CD14-positive monocyte (primary cell): ENCODE data around the gene ORAI3. TPM values are rescaled to one million over a fixed set of nuclear protein-coding genes. Genes with fewer than 3 reads are reported as not detected.
A peak's percentile ranks its signal among the peaks of the same experiment; 100 is the strongest.

Experiments used
- DNase-seq, 3 donors: peaks; one replicate each; pipeline ENCODE4 v3.0.0-alpha.2; 2011 to 2022
- H2AFZ ChIP-seq: 2 replicates; pipeline ENCODE4 v1.6.0; 2012; ENCODE audit warnings: mild to moderate bottlenecking, low read depth, low read length, inconsistent platforms; ENCODE audit not compliant: insufficient read depth, poor library complexity, severe bottlenecking
- H3K27ac ChIP-seq, 2 donors: 1 replicate in 1 of 2; 2 replicates in 1 of 2; pipeline ENCODE4 v1.5.1; 2012 to 2013; ENCODE audit warnings: low read length in 2 of 2, control low read depth in 1 of 2, inconsistent platforms in 1 of 2, low read depth in 1 of 2, mild to moderate bottlenecking in 1 of 2
- H3K27me3 ChIP-seq, 2 donors: one replicate each; pipeline versions ENCODE4 v1.6.0 to v1.6.1; 2011 to 2013; ENCODE audit warnings: low read length in 2 of 2; ENCODE audit not compliant: control insufficient read depth in 2 of 2, insufficient read depth in 2 of 2
- H3K36me3 ChIP-seq, 2 donors: replicated peaks in 1 of 2; 1 replicate in 1 of 2; 2 replicates in 1 of 2; pipeline versions ENCODE4 v1.5.1 to v1.6.1; 2012 to 2013; ENCODE audit warnings: low read length in 2 of 2, control low read depth in 1 of 2, inconsistent platforms in 1 of 2, mild to moderate bottlenecking in 1 of 2; ENCODE audit not compliant: insufficient read depth in 2 of 2, control insufficient read depth in 1 of 2
- H3K4me1 ChIP-seq, 2 donors: 1 replicate in 1 of 2; 2 replicates in 1 of 2; pipeline versions ENCODE4 v1.5.1 to v1.6.1; 2012 to 2013; ENCODE audit warnings: low read length in 2 of 2, control low read depth in 1 of 2, inconsistent platforms in 1 of 2, mild to moderate bottlenecking in 1 of 2, moderate library complexity in 1 of 2; ENCODE audit not compliant: insufficient read depth in 2 of 2, control insufficient read depth in 1 of 2
- H3K4me2 ChIP-seq: replicated peaks from 2 replicates; pipeline ENCODE3; 2012; ENCODE audit warnings: low read length, moderate library complexity, mild to moderate bottlenecking; ENCODE audit not compliant: poor library complexity, severe bottlenecking; ENCODE audit errors: extremely low read depth
- H3K4me3 ChIP-seq, 3 experiments: fragments of 200-600 bp in 1 of 3; sonication (generic) in 1 of 3; replicated peaks in 1 of 3; 1 replicate in 2 of 3; 2 replicates in 1 of 3; pipeline ENCODE4 v1.5.1; 2011 to 2013; ENCODE audit warnings: low read length in 3 of 3, mild to moderate bottlenecking in 3 of 3, control low read depth in 2 of 3, low read depth in 2 of 3, inconsistent platforms in 1 of 3, moderate library complexity in 1 of 3
- H3K79me2 ChIP-seq: 2 replicates; pipeline ENCODE4 v1.6.0; 2012; ENCODE audit warnings: mild to moderate bottlenecking, control low read depth, inconsistent platforms, low read length, moderate library complexity; ENCODE audit not compliant: insufficient read depth
- H3K9ac ChIP-seq: 2 replicates; pipeline ENCODE4 v1.6.0; 2017; ENCODE audit warnings: low read length, mild to moderate bottlenecking; ENCODE audit not compliant: insufficient read depth, poor library complexity, severe bottlenecking
- H3K9me3 ChIP-seq, 2 donors: replicated peaks in 1 of 2; 1 replicate in 1 of 2; 2 replicates in 1 of 2; pipeline versions ENCODE4 v1.5.1 to v1.6.1; 2012 to 2013; ENCODE audit warnings: low read length in 2 of 2, control low read depth in 1 of 2; ENCODE audit not compliant: control insufficient read depth in 1 of 2, insufficient read depth in 1 of 2
- H4K20me1 ChIP-seq: 2 replicates; pipeline ENCODE4 v1.6.0; 2012; ENCODE audit warnings: mild to moderate bottlenecking, low read length, control low read depth, moderate library complexity; ENCODE audit not compliant: insufficient read depth
- H3K27ac Mint-ChIP-seq, 7 donors: one replicate each; pipeline ENCODE4 v1.8.0; 2020; ENCODE audit warnings: mild to moderate bottlenecking in 7 of 7, mixed read lengths in 7 of 7, moderate library complexity in 6 of 7, inconsistent platforms in 2 of 7
- H3K27me3 Mint-ChIP-seq, 3 donors: one replicate each; pipeline ENCODE4 v1.8.0; 2021 to 2022; ENCODE audit warnings: low read depth in 3 of 3, mild to moderate bottlenecking in 3 of 3, mixed read lengths in 3 of 3, moderate library complexity in 3 of 3, inconsistent platforms in 1 of 3
- H3K36me3 Mint-ChIP-seq, 2 donors: one replicate each; pipeline ENCODE4 v1.8.0; 2020; ENCODE audit warnings: mixed read lengths in 2 of 2, inconsistent platforms in 1 of 2, mild to moderate bottlenecking in 1 of 2
- H3K4me1 Mint-ChIP-seq: one replicate; pipeline ENCODE4 v1.8.0; 2020; ENCODE audit warnings: mild to moderate bottlenecking, mixed read lengths
- H3K4me3 Mint-ChIP-seq, 2 donors: one replicate each; pipeline ENCODE4 v1.8.0; 2020; ENCODE audit warnings: mild to moderate bottlenecking in 2 of 2, mixed read lengths in 2 of 2, moderate library complexity in 1 of 2
- H3K9me3 Mint-ChIP-seq, 7 donors: one replicate each; pipeline ENCODE4 v1.8.0; 2020 to 2022; ENCODE audit warnings: mixed read lengths in 7 of 7, mild to moderate bottlenecking in 6 of 7, moderate library complexity in 6 of 7, inconsistent platforms in 2 of 7
- WGBS: methylation state at CpG from one replicate; pipeline ENCODE4 v1.1.5; 2013; ENCODE audit warnings: missing lambda C conversion rate; ENCODE audit not compliant: insufficient coverage; 5-methylcytosine and 5-hydroxymethylcytosine counted together
- intact Hi-C, 2 donors: fragments of 100-400 bp; cut with micrococcal nuclease; formaldehyde crosslinking; loops; one replicate each; pipeline versions ENCODE4 v1.15.0 to v1.15.1; 2023
- polyA plus RNA-seq, 3 donors: library from polyadenylated mRNA; depleted of rRNA in 1 of 3; unstranded in 2 of 3; stranded (reverse) in 1 of 3; fragments of 300-500 nt in 2 of 3; fragments of >200 nt in 1 of 3; fragmentation: Illumina TruSeq in 2 of 3; gene quantifications; 1 replicate in 2 of 3; 2 replicates in 1 of 3; pipeline ENCODE4 v1.2.3, GENCODE V29; 2012 to 2021
- TF ChIP-seq, protein P1 (sequence below): fragments of 200-600 bp; IDR thresholded peaks from one replicate; pipeline ENCODE4 v1.8.0; 2022; ENCODE audit warnings: antibody characterized with exemption, mild to moderate bottlenecking

Gene ORAI3
- polyA plus RNA-seq, 3 donors: 34.3 to 80.3 (median 76.8) TPM

DNA sequence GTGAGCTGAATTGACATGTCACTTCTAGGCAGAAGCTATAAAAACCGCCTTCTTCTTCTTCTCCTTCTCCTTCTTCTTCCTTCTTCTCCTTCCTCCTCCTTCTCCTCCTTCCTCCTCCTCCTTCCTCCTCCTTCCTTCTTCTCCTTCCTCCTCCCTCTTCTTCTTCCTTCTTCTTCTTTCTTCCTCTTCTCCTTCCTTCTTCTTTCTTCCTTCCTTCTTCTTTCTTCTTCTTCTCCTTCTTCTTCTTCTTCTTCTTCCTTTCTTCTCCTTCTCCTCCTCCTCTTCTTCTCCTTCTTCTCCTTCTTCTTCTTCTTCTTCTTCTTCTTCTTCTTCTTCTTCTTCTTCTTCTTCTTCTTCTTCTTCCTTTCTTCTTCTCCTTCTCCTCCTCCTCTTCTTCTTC is 30.3 kb upstream of the ORAI3 start:
- Histone ChIP-seq H3K79me2 (no peaks in the 10 kb centered on the region), H3K4me3 (no peak overlapping the region), H3K27ac (peak overlapping the region; percentile 28 to 32), H4K20me1 (no peaks in the 10 kb centered on the region), H3K27me3 (no peaks in the 10 kb centered on the region), H3K9ac (no peak overlapping the region), H2AFZ (no peak overlapping the region), H3K36me3 (no peaks in the 10 kb centered on the region), H3K9me3 (peaks cover 0 to 5% of the 10 kb centered on the region in 2 donors), H3K4me2 (no peak overlapping the region), H3K4me1 (peaks cover 8 to 15% of the 10 kb centered on the region in 2 donors)
- Mint-ChIP-seq H3K36me3 (no peaks in the 10 kb centered on the region), H3K27me3 (peaks cover 0 to 4% (median 0%) of the 10 kb centered on the region in 3 donors), H3K4me1 (peaks cover 17% of the 10 kb centered on the region), H3K4me3 (no peak overlapping the region), H3K27ac (peak overlapping the region in 5 of 7 donors; percentile 5 to 86 (median 72)), H3K9me3 (peaks cover 4 to 9% (median 6%) of the 10 kb centered on the region in 7 donors)
- DNase-seq: no peak
- intact Hi-C loops: no loop called here
- WGBS: 14% methylated on average over 1 of the region's 1 CpG
- TF ChIP-seq, protein P1, sequence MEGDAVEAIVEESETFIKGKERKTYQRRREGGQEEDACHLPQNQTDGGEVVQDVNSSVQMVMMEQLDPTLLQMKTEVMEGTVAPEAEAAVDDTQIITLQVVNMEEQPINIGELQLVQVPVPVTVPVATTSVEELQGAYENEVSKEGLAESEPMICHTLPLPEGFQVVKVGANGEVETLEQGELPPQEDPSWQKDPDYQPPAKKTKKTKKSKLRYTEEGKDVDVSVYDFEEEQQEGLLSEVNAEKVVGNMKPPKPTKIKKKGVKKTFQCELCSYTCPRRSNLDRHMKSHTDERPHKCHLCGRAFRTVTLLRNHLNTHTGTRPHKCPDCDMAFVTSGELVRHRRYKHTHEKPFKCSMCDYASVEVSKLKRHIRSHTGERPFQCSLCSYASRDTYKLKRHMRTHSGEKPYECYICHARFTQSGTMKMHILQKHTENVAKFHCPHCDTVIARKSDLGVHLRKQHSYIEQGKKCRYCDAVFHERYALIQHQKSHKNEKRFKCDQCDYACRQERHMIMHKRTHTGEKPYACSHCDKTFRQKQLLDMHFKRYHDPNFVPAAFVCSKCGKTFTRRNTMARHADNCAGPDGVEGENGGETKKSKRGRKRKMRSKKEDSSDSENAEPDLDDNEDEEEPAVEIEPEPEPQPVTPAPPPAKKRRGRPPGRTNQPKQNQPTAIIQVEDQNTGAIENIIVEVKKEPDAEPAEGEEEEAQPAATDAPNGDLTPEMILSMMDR: no peak

DNA sequence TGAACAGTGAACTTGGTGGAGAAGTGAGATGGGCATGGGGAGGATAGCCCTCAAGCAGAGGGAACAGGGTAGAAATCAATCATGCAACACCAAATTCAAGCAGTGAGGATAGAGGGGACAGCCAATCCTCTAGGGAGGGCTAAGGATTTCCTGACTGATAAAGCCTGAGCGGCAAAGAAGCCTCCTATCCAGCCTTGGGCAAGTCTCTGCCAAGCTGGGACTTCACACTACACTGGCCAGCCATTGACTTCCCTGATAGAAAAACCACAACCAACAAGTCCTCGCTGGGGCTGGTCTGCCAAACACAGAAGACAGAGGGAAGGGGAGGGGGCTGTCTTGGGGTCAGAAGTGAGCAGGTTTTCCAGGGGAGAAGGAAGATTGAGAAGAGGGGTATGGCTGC is 28.0 kb upstream of the ORAI3 start:
- Histone ChIP-seq H3K36me3 (peaks cover 0 to 2% of the 10 kb centered on the region in 2 donors), H3K4me1 (peaks cover 12 to 25% of the 10 kb centered on the region in 2 donors), H3K27ac (no peak overlapping the region), H3K4me2 (no peak overlapping the region), H2AFZ (peak overlapping the region; percentile 83), H4K20me1 (no peaks in the 10 kb centered on the region), H3K4me3 (no peak overlapping the region), H3K79me2 (no peaks in the 10 kb centered on the region), H3K9me3 (peaks cover 0 to 5% of the 10 kb centered on the region in 2 donors), H3K27me3 (no peaks in the 10 kb centered on the region), H3K9ac (no peak overlapping the region)
- TF ChIP-seq, protein P1: no peak
- intact Hi-C loops: loop anchor here (1.0 to 10.0 kb wide), 5 partner anchors 76 to 266 kb away; partner anchors contain the start of genes CFAP119 (in 1 of the 2), FBRS (in 1 of the 2), PRR14 (in 1 of the 2) and RNF40 (in 1 of the 2)
- WGBS: 80% methylated on average over 1 of the region's 2 CpGs
- Mint-ChIP-seq H3K27ac (peak overlapping the region in 2 of 7 donors; percentile 30 to 58), H3K9me3 (peaks cover 4 to 9% (median 6%) of the 10 kb centered on the region in 7 donors), H3K4me3 (no peak overlapping the region), H3K4me1 (peaks cover 25% of the 10 kb centered on the region), H3K27me3 (peaks cover 0 to 4% (median 0%) of the 10 kb centered on the region in 3 donors), H3K36me3 (peaks cover under 1 to 2% of the 10 kb centered on the region in 2 donors)
- no peak for DNase-seq
